OCI-LY3 (cell line): ENCODE results near the gene PCDHB3.

ENCODE experiments used
- H2AFZ ChIP-seq: fragments of 200-600, 300-600 bp; shearing (Covaris generic); 2 replicates; pipeline ENCODE4 v1.6.0; 2014; ENCODE audit warnings: antibody characterized with exemption, low read depth, low read length
- H3K27ac ChIP-seq: fragments of 200-600, 300-600 bp; sonication (generic); 2 replicates; pipeline ENCODE4 v1.5.1; 2014; ENCODE audit warnings: mild to moderate bottlenecking, low read length, moderate library complexity, mixed read lengths
- H3K27me3 ChIP-seq: fragments of 200-600, 300-600 bp; sonication (generic); 2 replicates; pipeline ENCODE4 v1.6.1; 2014; ENCODE audit warnings: low read depth, low read length, mixed read lengths
- H3K36me3 ChIP-seq: fragments of 200-600, 300-600 bp; sonication (generic); replicated peaks from 2 replicates; pipeline ENCODE3; 2014; ENCODE audit warnings: low read depth, low read length, mixed read lengths
- H3K4me1 ChIP-seq: fragments of 300-600, 200-600 bp; sonication (generic); 2 replicates; pipeline ENCODE4 v1.6.1; 2014; ENCODE audit warnings: low read length, mixed read lengths
- H3K4me2 ChIP-seq: fragments of 200-600, 300-600 bp; sonication (generic); 2 replicates; pipeline ENCODE4 v1.6.1; 2014; ENCODE audit warnings: low read length, mixed read lengths
- H3K4me3 ChIP-seq: fragments of 300-600, 200-600 bp; sonication (generic); 2 replicates; pipeline ENCODE4 v1.5.1; 2014; ENCODE audit warnings: antibody characterized with exemption, mild to moderate bottlenecking, low read length, moderate library complexity
- H3K79me2 ChIP-seq: fragments of 300-600, 200-600 bp; shearing (Covaris generic); 2 replicates; pipeline ENCODE4 v1.6.1; 2014; ENCODE audit warnings: mild to moderate bottlenecking, low read length, mixed read lengths
- H3K9ac ChIP-seq: fragments of 300-600, 200-600 bp; shearing (Covaris generic); 2 replicates; pipeline ENCODE4 v1.6.0; 2014; ENCODE audit warnings: mild to moderate bottlenecking, low read length, moderate library complexity
- H3K9me3 ChIP-seq: fragments of 200-600, 300-600 bp; shearing (Covaris generic); 2 replicates; pipeline ENCODE4 v1.6.1; 2014; ENCODE audit warnings: low read length, mixed read lengths; ENCODE audit not compliant: insufficient read depth
- H4K20me1 ChIP-seq: fragments of 200-600, 300-600 bp; sonication (generic); 2 replicates; pipeline ENCODE4 v1.6.1; 2016; ENCODE audit warnings: low read length, mixed read lengths; ENCODE audit not compliant: insufficient read depth
- EZH2phosphoT487 ChIP-seq: fragments of 200-600 bp; shearing (Covaris generic); IDR thresholded peaks from 2 replicates; pipeline ENCODE4 v1.6.1; 2018; ENCODE audit warnings: antibody characterized with exemption, mixed run types, low read depth
- TF ChIP-seq, protein P1 (sequence below): fragments of 200-600, 300-600 bp; sonication (generic); IDR thresholded peaks from 2 replicates; pipeline ENCODE4 v1.5.1; 2014; ENCODE audit warnings: antibody characterized with exemption, low read length, low read depth

Gene PCDHB3

DNA sequence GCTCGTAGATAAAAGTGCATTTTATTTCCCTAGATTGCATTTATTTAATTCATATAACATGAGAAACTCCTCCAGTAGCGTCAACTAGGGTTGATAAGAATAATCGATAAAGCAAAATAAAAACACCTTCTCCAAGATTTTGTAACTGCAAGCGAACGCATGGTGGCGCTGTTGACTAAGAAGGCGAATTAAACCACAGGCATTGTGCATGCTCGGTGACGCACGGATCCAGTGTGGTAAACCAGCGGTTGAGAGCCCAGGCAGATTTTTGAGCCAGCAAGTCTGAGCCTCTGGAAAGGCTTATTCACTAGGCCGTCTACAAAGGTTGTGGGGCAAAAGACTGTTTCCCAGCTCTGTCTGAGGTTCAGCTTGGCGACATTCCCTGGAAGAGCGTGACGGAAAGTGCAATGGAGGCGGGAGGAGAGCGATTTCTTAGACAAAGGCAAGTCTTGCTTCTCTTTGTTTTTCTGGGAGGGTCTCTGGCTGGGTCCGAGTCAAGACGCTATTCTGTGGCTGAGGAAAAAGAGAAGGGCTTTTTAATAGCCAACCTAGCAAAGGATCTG, at the start of gene PCDHB3:
PCDHB3 (plus strand) TSS at position 231 of the 563 bp plus-strand sequence; CDS start at position 408, 177 bp downstream.
- Histone ChIP-seq H3K79me2 (no peaks in the 10 kb centered on the region), H3K36me3 (no peaks in the 10 kb centered on the region), H3K4me3 (no peak within 1 kb of the TSS), H3K4me1 (no peaks in the 10 kb centered on the region), H2AFZ (no peak within 1 kb of the TSS), H3K9ac (no peak within 1 kb of the TSS), H3K4me2 (no peak within 1 kb of the TSS), H3K9me3 (no peaks in the 10 kb centered on the region), H4K20me1 (no peaks in the 10 kb centered on the region), H3K27me3 (no peaks in the 10 kb centered on the region), H3K27ac (no peak within 1 kb of the TSS)
- TF ChIP-seq EZH2phosphoT487, result no peak
- TF ChIP-seq, protein P1, sequence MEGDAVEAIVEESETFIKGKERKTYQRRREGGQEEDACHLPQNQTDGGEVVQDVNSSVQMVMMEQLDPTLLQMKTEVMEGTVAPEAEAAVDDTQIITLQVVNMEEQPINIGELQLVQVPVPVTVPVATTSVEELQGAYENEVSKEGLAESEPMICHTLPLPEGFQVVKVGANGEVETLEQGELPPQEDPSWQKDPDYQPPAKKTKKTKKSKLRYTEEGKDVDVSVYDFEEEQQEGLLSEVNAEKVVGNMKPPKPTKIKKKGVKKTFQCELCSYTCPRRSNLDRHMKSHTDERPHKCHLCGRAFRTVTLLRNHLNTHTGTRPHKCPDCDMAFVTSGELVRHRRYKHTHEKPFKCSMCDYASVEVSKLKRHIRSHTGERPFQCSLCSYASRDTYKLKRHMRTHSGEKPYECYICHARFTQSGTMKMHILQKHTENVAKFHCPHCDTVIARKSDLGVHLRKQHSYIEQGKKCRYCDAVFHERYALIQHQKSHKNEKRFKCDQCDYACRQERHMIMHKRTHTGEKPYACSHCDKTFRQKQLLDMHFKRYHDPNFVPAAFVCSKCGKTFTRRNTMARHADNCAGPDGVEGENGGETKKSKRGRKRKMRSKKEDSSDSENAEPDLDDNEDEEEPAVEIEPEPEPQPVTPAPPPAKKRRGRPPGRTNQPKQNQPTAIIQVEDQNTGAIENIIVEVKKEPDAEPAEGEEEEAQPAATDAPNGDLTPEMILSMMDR, result no peak

DNA sequence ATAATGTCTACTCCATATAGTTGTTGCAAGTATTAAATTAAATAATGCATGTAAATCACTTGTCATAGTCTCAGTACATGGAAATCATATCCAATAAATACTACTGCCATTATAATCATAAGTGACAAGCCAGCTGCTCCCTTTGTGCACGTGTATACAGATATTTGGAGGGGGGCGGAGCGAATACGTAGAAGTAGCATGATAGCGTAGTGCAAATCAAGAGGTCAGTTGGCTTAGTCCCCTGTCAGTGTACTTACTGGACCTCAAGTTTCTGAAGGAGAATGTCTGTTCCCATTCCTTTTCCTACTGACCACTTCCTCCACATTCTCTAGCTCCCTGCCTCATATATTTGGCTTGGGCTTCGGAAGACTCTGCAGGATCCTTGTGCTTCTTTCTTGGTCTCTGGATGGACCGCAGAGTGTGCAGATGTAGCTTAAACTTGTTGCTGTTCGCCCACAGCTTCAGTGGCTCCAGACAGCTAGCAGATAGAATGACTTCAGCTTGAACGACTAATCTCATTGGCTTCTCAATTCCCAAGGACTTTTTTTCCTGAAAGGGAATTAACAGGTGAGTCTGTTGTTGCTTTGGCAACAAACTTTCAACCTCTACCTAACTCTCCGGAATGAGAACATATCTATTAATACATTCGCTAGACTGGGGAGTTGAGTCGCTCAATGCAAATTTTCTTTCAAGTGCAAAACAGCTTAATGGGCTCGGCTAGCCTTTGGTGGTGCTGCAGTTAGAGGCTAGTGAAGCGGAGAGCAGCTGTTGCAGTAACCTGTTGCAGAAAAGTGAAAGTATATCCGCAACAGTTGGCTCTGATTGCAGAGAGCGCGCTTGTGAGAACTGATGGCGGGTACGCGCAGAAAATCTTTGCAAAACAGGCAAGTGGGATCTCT, 49.4 kb upstream of the PCDHB3 start, which contains the start of gene PCDHB1:
PCDHB1 (plus strand) TSS at position 753 of the 899 bp plus-strand sequence; CDS start at position 850, 97 bp downstream.
- no peak within 1 kb of the TSS for H3K27ac ChIP-seq
- no peak within 1 kb of the TSS for H2AFZ ChIP-seq
- H3K27me3 ChIP-seq, result no peaks in the 10 kb centered on the region
- no peak within 1 kb of the TSS for H3K4me2 ChIP-seq
- TF ChIP-seq, protein P1, result no peak
- no peak for TF ChIP-seq EZH2phosphoT487
- H3K9me3 ChIP-seq, result no peaks in the 10 kb centered on the region
- H4K20me1 ChIP-seq, result no peaks in the 10 kb centered on the region
- H3K4me3 ChIP-seq, result no peak within 1 kb of the TSS
- no peaks in the 10 kb centered on the region for H3K36me3 ChIP-seq
- H3K4me1 ChIP-seq, result no peaks in the 10 kb centered on the region
- no peak within 1 kb of the TSS for H3K9ac ChIP-seq
- H3K79me2 ChIP-seq, result no peaks in the 10 kb centered on the region

DNA sequence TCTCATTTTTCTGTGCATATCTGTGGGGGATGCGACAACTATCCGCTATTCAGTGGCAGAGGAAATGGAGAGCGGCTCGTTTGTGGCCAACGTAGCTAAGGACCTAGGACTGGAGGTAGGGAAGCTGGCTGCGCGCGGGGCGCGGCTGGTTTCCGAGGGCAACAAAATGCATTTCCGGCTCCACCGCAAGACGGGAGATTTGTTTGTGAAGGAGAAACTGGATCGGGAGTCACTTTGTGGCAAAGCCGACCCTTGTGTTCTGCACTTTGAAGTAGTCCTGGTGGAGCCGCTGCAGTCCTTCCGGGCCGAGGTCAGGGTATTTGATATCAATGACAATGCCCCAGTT, 48.8 kb upstream of the PCDHB3 start:
- H3K9ac ChIP-seq, result no peak overlapping the region
- no peak overlapping the region for H3K4me3 ChIP-seq
- no peak overlapping the region for H3K27ac ChIP-seq
- TF ChIP-seq EZH2phosphoT487, result no peak
- no peak overlapping the region for H2AFZ ChIP-seq
- no peaks in the 10 kb centered on the region for H3K4me1 ChIP-seq
- H3K4me2 ChIP-seq, result no peak overlapping the region
- H3K9me3 ChIP-seq, result no peaks in the 10 kb centered on the region
- H3K79me2 ChIP-seq, result no peaks in the 10 kb centered on the region
- H3K36me3 ChIP-seq, result no peaks in the 10 kb centered on the region
- no peaks in the 10 kb centered on the region for H4K20me1 ChIP-seq
- no peaks in the 10 kb centered on the region for H3K27me3 ChIP-seq

DNA sequence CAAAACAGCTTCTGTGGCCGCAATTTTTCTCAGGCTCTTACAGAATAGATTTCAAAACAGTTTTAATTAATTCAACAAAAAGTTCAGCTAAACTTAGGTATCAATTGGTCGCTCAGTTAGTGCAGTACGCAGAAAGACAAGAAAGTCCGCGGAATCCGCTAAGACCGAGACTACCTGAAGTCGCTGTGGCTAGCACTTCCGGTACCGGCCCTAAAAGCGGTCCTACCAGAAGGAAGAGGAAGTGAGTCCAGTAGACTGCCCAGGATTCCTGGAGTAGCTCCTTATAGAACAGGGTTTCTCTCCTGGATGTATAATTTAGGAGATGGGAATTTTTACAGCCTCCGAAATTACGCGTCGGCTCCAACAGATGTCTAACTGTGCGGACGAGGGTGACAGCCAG, 22.4 kb upstream of the PCDHB3 start:
- no peak overlapping the region for H3K4me2 ChIP-seq
- no peaks in the 10 kb centered on the region for H3K36me3 ChIP-seq
- TF ChIP-seq, protein P1, result no peak
- TF ChIP-seq EZH2phosphoT487, result no peak
- no peaks in the 10 kb centered on the region for H4K20me1 ChIP-seq
- no peaks in the 10 kb centered on the region for H3K9me3 ChIP-seq
- H3K27ac ChIP-seq, result no peak overlapping the region
- H3K9ac ChIP-seq, result no peak overlapping the region
- H2AFZ ChIP-seq, result no peak overlapping the region
- H3K79me2 ChIP-seq, result no peaks in the 10 kb centered on the region
- no peaks in the 10 kb centered on the region for H3K27me3 ChIP-seq
- H3K4me3 ChIP-seq, result no peak overlapping the region
- H3K4me1 ChIP-seq, result no peaks in the 10 kb centered on the region
